ENCODE data around the gene ACVR1. TPM values are rescaled to one million over a fixed set of nuclear protein-coding genes. Genes with fewer than 3 reads are reported as not detected.
A peak's percentile ranks its signal among the peaks of the same experiment; 100 is the strongest.

Gene ACVR1
- total RNA-seq, 1 experiment from 2014 or later = 11.3 TPM

DNA sequence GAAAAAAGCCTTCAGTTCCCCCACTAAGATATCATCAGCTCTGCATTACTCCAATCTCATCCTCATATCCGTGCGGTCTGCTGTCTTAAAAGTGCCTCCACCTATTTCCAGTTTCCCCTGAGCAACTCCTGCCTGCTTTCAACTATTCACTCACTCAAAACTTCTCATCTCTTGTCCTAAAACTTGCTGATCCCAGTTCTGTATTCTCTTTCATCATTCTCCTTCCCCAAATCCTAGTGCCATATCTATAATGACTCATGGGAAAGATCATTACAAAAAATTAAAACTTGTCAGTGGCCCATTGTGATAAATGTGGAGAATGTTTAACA is 20.0 kb downstream of the ACVR1 start:
- no peak for DNase-seq (ENCODE audit: low read depth)

DNA sequence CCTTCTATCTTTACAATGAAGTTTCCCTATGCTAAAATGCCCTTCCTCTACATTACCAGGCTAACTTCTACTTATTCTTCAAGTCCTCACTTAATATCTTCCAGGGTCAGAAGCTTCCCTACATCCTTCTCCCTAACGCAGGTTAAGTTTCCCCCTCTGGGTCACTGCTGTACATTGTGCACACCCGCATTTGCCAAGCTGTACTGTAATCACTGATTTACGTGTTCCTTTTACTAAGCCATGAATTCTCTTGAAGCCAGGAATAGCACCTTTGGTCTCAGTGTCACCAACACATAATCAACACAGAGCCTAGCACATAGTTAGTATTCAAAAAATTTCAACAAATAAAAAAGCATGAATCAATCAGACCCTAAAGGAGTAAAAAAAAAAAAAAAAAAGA is 22.3 kb downstream of the ACVR1 start:
- DNase-seq (ENCODE audit: low read depth) = no peak

DNA sequence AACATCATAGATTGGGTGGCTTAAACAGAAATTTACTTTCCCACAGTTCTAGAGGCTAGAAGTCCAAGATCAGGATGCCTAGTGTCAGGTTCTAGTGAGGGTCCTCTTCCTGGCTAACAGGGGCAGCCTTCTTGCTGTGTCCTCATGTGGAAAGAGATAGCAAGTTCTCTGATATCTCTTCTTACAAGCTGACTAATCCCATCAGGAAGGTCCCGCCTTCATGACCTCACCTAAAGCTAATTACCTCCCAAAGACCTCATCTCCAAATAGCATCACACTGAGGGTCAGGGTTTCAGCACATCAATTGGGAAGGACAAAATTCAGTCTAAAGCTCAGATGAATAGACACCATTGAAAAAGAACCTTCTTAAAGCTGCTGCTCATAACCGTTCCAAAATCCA is 22.9 kb downstream of the ACVR1 start:
- peak; percentile 51 for DNase-seq (ENCODE audit: low read depth)

DNA sequence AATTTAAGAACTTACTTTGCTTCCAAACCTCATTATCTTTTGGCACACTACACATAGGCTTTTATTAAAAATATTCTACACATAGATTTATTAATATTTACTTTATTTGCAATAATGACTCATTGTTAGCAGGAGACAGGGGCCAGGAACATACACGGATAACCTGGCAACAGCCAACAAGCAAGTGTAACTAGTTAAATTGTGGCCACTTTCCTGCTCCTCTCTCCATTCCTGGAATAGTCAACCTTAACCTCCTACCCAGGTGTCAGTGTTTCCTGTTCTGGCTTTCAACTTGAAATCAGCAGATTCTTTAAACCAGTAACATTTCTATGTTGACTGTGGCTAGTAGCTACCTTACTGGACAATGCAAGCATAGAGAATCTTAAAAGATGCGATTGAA is 26.5 kb downstream of the ACVR1 start:
- no peak for DNase-seq (ENCODE audit: low read depth)

DNA sequence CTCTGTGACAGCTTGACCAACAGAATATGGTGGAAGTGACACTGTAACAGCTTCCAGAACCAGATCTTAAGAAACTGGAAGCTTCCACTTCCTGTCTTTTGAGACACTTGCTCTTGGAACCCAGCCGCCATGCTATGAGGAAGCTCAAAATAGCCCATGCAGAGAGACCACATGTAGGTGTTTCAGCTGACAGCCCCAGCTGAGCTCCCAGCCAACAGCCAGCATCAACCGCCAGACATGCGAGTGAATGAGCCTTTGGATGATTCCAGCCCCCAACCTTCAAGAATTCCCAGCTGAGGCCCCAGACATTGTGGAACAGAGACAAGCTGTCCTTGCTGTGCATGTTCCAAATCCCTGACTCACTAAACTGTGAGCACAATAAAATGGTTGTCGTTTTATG is 27.9 kb downstream of the ACVR1 start:
- no peak for DNase-seq (ENCODE audit: low read depth)

DNA sequence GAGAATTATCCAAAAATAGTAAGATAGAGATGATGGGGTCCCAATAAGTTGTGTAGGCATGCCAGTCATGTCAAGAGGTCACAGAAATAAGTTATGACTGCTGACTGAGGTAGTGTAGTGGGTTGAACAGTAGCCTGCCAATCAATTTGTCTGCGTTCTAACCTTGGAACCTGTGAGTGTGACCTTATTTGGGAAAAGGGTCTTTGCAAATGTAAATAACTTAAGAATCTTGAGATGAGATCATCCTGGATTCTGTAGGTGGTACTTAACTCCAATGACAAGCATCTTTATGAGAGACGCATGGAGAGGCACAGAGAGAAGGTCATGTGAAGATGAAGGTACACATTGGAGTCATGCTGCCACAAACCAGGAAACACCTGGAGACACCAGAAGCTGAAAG is 31.0 kb downstream of the ACVR1 start:
- no peak for DNase-seq (ENCODE audit: low read depth)

DNA sequence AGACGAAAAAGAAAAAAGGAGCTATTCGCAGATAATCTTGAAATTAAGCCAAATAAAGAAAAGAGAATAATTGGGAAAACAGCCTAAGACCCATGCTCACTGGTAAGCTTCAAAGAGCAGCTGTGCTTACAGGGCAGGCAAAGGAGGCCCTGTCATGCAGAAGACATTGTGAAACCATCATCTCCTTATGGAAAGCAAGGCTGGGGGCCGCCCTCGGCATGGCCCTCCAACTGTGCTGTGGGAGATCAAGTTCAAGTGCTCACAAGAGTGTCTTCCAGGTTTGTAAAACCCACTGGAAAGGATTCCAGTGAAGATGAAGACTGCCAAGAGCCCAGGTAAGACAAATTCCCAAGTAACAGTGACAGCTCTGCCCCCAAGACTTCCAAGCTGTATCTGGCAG is 32.2 kb downstream of the ACVR1 start:
- DNase-seq (ENCODE audit: low read depth) = no peak

DNA sequence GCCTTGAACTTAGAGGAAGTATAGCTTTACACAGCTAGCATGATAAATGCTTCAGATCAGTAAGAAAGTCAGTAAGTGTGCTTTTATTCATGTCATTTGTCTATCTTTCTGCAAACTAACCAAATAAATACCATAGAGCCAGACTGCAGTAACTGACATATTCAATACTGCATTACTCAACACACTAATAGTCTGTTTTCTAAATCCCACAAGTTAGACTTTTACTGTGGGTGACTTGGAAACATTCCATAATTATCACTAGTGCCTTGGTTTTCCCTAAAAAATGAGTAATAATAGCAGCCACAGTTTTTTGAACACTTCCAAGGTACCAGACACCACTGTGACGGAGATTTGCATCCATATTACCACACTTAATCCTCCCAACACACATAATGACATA is 33.0 kb downstream of the ACVR1 start:
- no peak for DNase-seq (ENCODE audit: low read depth)

DNA sequence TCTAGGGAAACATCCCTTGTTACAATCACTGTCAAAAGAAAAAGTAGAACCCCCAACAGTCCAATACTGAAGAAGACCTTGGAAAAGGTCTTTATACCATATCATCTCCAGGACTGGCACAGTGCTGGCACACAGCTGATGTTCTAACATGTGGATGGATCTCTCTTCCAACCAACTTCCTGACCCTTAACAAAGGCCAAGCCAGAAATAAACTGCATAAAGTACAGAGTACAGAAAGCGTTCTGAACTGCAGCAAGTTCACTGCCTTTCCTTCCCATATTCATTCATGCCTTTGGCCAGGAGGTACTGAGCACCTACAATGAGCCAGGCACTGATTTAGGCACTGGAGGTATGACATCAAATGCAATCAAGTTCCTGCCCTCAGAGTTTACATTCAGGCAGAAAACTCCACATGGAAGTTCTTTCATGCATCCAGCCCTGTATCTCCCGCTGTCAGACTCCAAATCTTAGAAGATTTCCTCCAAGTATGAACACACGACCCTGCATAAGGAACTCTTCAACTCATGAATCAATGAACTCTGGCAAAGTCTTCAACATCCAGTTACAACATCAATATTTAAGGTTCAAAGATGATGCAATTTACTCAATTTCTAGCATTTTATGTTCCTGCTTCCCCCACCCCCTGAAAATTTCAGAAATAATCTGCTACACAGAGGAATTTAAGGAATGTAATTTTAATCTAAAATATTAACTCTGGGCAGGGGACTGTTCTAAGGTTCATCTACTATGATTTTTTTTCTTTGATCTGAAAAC is 33.8 kb downstream of the ACVR1 start:
- DNase-seq (ENCODE audit: low read depth) = no peak

DNA sequence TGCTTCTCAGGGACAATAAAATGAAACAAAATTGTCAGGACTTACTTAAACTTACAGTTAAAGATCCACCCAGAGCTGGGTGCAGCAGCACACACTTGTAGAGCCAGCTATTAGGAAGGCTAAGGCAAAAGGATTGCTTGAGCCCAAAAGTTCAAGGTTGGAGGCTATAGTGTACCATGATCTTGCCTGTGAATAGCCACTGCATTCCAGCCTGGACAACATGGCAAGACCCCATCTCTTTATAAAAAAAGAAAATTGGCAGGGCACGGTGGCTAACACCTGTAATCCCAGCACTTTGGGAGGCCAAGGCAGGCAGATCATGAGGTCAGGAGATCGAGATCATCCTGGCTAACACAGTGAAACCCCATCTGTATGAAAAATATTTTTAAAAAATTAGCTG is 34.6 kb downstream of the ACVR1 start:
- no peak for DNase-seq (ENCODE audit: low read depth)

DNA sequence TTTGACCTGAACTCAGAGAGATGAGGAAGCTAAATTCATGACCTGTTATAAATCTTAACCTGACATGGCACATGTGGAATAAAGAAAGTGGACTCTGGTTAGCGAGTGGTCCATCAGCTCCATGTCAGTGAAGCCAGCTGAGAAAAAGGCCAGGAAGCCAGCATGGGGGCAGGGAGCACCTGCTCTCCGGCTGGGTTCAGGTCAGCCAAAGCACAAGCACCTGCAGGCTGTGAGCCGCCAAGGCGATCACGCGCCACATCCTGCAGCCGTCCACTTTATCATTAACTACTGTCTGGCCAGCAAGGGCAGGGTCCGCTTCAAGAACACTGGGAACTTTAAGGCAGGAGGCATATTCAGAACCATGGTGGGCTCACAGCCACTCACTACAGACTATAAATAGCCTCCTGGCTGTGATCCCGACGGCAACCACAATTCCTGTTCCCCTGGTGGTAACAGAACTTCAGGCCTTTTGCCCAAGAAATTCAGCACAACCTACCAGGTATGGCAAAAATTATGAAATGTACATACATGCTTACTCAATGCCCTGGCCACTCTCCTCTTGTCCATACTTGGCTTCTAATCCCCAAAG is 35.5 kb downstream of the ACVR1 start:
- no peak for DNase-seq (ENCODE audit: low read depth)

DNA sequence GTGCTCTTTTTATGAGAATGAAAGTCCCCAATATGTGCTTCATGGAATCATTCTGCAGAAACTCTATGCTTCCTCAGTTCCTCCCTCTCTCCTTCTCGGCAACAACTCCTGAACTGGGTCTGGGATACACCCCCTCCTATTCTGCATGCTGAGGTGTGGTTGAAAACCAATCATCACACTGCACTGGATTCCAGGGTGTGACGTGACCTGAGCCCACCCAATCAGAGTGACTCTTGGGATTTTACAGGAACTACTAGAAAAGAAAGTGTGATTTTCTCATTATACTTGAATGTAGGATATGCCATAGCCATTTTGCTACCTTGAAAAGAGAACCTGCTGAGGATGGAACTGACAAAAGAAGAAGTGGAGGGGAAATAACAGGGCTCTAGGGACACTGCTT is 36.3 kb downstream of the ACVR1 start:
- DNase-seq (ENCODE audit: low read depth) = peak; percentile 25

DNA sequence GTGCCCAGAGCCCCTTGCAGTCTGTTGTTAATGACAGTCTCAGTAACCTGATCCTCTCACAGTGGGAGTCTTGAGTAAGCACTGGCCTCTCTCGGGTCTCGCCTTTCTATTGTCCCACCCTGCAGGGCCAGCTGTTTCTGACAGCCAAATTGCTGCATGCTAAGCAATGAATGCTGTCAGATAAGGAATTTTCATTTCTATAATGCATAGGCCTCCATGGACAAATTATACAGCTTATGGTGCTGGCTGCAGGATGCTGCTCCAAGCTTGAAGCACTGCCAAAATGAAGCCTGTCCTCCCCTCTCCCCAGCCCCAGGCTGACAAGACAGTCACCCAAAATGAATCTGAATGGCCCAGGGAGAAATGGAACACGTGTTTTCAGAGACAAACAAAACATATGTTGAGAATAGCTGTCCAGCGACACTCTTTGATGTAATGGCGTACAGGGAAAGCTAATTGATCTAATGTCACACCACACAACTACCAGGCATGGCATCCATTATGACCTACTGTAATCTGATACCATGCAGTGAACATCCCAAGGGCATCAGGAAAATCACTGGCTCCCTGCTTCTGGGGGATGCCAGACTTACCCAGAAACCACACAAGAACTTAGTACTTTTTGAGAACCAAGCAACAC is 36.8 kb downstream of the ACVR1 start:
- DNase-seq (ENCODE audit: low read depth) = peak; percentile 81

DNA sequence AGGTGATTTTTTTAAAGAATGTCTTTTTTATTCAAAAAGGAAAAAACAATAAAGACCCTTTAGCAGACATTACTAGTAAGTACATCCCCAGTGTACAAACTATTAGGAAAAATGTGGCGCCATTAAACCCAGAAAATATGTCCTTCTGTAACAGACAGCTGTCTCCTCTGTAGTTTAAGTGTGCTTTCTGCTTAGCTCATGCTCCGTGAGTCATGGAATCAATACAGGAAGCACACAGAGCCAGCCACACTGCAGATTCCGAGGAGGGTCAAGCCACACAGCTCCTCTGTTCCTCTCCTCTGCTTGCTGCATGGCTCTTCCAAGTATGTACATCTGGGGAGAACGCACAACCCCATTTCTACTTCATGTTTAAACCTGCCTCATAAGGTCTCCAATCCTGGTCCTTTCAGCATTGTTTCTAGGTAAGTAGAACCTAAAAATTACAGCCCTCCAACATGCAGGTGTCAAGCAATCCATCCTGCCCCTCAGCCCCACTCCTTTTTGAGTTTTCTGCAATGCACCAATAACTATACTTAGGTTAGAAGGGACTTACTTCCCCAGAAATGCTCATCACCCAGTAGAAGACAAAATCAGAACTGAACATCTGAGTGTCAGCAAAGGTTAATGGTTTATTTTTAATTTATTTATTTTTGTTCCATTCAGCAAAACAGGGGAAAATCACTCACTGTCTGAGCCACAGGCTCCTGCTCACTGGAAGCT is 37.5 kb downstream of the ACVR1 start:
- DNase-seq (ENCODE audit: low read depth) = peak; percentile 86

DNA sequence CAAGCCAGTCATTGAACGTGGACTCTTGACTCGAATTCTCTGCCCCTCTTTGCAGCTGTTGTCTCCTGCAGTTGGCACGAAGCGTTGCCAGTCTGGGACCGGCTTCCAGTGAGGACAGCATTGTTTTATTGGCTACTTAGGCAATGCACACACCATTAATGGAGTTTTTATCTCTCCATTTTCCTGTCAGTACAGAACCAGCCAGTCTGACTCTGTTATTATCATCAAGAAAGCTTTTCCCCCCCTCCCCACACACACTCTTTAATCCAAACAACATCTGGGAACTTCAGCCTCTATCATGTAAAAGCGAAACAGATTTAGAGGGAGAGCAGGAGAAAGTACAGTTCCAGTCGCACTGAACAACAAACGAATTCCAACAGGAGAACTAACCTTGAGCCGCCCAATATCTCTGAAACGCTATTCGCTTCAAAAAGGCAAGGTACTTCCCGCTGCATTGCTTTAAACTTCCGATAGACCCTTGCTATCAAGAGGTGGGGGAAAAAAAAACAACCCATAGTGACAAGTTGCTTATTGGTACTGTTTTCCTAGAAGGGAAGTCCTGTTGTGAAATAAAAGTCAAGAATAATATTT is 38.2 kb downstream of the ACVR1 start:
- peak; percentile 51 for DNase-seq (ENCODE audit: low read depth)

DNA sequence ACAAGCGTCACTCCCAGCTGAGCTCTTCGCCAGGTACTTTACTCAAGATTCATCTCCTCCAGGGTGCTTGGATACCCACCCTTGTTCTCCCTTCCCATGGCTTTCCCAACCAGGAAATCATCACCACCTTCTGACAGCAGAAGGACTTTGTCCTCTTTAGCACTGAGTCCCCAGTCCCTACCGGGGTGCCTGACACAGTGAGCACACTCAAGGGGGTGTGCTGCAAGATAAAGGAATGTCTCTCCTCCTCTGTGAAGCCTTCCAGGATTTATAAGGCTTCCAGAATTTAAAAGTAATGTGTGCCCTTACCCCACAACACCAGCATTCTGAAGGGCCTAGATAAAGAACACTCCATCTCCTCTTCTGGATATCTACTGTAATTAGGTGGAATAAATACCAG is 39.6 kb downstream of the ACVR1 start:
- no peak for DNase-seq (ENCODE audit: low read depth)

DNA sequence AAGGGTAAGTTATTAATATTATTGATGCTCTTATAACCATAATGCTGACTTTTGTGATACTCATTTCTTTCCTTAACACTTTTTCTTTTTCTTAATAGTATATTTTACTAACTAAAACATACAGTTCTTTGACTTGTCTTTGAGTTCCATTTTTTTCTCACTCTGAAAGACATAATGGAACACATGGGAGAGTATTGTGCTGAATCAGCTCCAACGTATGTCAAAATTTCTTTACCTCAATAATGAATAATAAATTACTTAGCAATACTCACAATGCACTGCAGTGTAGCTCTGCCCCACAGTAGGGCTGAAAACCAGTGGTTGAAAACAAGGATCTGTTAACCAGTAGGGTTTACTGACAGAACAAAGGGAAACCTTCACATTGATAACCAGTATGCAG is 40.7 kb downstream of the ACVR1 start:
- DNase-seq (ENCODE audit: low read depth) = no peak

DNA sequence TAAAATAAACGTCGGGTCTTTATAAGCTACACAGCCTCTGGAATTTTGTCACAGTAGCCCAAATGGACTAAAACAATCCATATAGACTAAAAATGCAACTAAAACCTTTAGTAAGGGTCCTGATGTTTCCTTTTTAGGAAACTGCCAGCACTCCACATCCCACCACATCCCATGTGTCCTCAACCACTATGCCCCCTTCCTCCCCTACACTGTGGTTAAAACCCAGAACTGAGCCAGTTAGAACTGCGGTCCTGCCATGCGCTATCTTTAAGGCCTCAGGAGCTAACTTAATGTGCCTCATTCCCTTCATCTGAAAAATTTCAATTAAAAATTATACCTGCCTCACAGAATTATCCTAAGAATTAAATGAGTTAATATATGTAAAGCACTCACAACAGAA is 41.1 kb downstream of the ACVR1 start:
- DNase-seq (ENCODE audit: low read depth) = no peak

DNA sequence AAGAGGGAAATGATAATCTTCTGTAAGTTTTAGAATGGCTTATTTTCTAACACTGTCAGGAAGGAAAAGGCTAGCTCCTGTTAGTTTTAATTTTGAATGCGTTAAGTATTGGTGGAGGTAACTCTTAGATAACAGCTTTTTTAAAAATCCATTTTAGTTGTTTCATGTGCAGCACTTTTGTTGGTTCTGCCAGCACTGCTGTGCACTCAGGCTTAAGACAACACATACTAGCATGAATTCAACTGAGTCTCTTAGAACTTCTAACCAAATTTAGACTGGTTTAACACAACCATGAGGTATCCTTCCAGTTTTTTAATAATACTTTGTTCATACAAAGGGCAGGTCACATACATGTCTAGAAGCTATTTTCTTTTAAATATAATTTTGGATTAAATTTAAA is 42.4 kb downstream of the ACVR1 start:
- DNase-seq (ENCODE audit: low read depth) = no peak

DNA sequence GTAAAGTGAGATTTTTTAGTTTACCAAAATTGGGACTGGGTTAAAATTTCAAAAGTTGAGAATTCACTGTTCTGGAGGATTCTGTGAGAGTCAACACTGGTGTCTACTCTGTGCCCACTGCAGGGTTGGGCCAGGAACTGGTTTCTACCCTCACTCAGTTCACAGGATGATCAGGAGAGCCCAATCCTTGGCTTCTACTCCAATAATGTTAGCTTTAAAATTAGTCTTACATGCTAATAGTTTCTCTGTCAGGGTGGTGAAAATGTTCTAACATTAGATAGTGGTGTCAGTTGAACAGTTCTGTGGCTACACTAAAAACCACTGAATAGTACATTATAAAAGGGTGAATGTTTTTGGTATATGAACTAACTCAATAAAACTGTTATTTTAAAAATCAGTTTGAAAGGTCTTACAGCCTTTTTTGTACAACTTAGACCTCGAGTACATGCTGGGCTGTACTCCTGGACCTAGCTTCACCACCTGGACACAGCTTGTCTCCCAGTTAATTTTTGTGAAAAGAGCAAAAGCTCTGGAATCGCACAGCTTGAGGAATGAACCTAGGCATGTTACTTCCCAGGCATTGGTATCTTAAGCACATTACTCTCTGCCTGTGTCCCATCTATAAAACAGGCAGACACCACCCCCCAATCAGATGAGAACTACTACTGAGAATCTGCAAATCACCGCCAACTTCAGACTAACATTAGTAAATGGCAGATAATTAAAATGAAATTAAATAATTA is 44.4 kb downstream of the ACVR1 start:
- DNase-seq (ENCODE audit: low read depth) = no peak

DNA sequence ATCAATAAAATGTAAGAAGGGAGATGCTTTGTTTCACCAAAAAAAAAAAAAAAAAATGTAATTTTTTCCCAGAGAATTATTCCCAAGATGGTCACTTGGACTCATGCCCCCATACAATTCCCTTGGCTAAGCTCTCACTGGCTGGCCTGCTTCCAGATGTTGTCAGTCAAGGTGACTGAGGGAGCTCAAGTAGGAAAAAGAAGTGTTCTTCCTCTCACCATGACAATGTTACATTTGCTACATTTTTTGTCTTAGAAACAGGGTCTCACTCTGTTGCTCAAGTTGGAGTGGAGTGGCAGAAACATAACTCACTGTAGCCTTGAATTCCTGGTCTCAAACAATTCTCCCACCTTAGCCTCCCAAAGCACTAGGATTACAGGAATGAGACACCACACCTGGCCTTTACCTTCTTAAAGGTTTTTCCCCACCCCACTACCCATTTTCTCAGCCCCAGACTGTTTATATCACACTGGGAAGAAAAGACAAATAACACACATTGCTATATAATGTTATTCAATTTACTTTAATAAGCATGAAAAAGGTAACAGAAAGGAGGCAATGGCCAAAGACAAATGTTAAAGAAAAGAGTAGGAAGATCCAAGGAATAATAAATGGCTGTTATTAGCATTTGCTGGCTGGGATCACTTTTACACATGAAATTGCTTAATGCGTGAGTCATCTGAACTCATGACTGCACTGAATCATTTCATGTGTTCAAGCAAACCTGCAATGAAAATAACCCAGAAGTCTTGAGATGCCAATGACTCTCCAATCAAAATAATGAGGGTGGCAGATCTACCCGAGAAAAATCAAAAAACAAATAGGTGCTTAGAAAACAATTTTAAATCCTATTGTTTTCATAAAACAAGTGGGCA is 45.2 kb downstream of the ACVR1 start:
- peak; percentile 76 for DNase-seq (ENCODE audit: low read depth)

Data from Daoy (cell line).